Endodermal cell (in vitro differentiated cells): Measurements from ENCODE around the gene PFKL. TPM values are rescaled to one million over a fixed set of nuclear protein-coding genes. Genes with fewer than 3 reads are reported as not detected.

Source experiments
- DNase-seq: peaks from one replicate; pipeline ENCODE4 v3.0.0-alpha.2; 2017
- H3K27ac ChIP-seq: 2 replicates; pipeline ENCODE4 v1.5.1; 2013; ENCODE audit warnings: mild to moderate bottlenecking, low read depth, low read length, moderate library complexity
- H3K27me3 ChIP-seq: 2 replicates; pipeline ENCODE4 v1.6.1; 2013; ENCODE audit warnings: mild to moderate bottlenecking, low read length, moderate library complexity; ENCODE audit not compliant: insufficient read depth, control insufficient read depth, poor library complexity, severe bottlenecking
- H3K36me3 ChIP-seq: 2 replicates; pipeline ENCODE4 v1.7.0; 2013; ENCODE audit warnings: mild to moderate bottlenecking, low read length, moderate library complexity; ENCODE audit not compliant: control insufficient read depth, insufficient read depth
- H3K4me1 ChIP-seq: one replicate; pipeline ENCODE4 v1.7.0; 2013; ENCODE audit warnings: low read length; ENCODE audit not compliant: control insufficient read depth, insufficient read depth
- H3K4me3 ChIP-seq: 2 replicates; pipeline ENCODE4 v1.5.1; 2013; ENCODE audit warnings: mild to moderate bottlenecking, low read length, moderate library complexity
- H3K9ac ChIP-seq: 2 replicates; pipeline ENCODE4 v1.6.1; 2013; ENCODE audit warnings: mild to moderate bottlenecking, low read length, moderate library complexity; ENCODE audit not compliant: poor library complexity, severe bottlenecking; ENCODE audit errors: extremely low read depth
- H3K9me3 ChIP-seq: 2 replicates; pipeline ENCODE4 v1.6.1; 2013; ENCODE audit warnings: mild to moderate bottlenecking, low read length, moderate library complexity; ENCODE audit not compliant: control insufficient read depth
- H3K27ac Mint-ChIP-seq: 2 replicates; pipeline ENCODE4 v1.8.0; 2020; ENCODE audit warnings: mixed read lengths
- H3K27me3 Mint-ChIP-seq: 2 replicates; pipeline ENCODE4 v1.8.0; 2021; ENCODE audit warnings: mild to moderate bottlenecking, mixed read lengths; ENCODE audit not compliant: insufficient read depth
- H3K36me3 Mint-ChIP-seq: 2 replicates; pipeline ENCODE4 v1.8.0; 2020; ENCODE audit warnings: low read depth, mixed read lengths
- H3K4me1 Mint-ChIP-seq: 2 replicates; pipeline ENCODE4 v1.8.0; 2020; ENCODE audit warnings: mixed read lengths
- H3K4me3 Mint-ChIP-seq: 2 replicates; pipeline ENCODE4 v1.8.0; 2020; ENCODE audit warnings: mild to moderate bottlenecking, moderate library complexity, mixed read lengths
- H3K9me3 Mint-ChIP-seq: 2 replicates; pipeline ENCODE4 v1.8.0; 2020; ENCODE audit warnings: mild to moderate bottlenecking, mixed read lengths
- WGBS, 2 experiments: methylation state at CpG; one replicate each; pipeline versions ENCODE4 v1.1.5 to v1.1.7; 2013; ENCODE audit warnings: missing lambda C conversion rate in 2 of 2, mixed read lengths in 1 of 2; ENCODE audit not compliant: insufficient coverage in 1 of 2, insufficient read length in 1 of 2; 5-methylcytosine and 5-hydroxymethylcytosine counted together
- total RNA-seq, 2 donors: library from RNA; stranded (reverse); fragmentation: NEBNext Ultra II Directional in 1 of 2; extraction: Animal tissue kit (Norgen Biotek cat#: 25700) in 1 of 2; gene quantifications; 2 replicates in 1 of 2; 3 replicates in 1 of 2; pipeline ENCODE4 v1.2.1, GENCODE V29; 2021
- TF ChIP-seq, protein P1 (sequence below): fragments of 200-600 bp; sonication (generic); conservative IDR thresholded peaks from 2 replicates; pipeline ENCODE4 v1.5.0; 2021; ENCODE audit warnings: antibody characterized with exemption, mild to moderate bottlenecking

Gene PFKL
- total RNA-seq, 2 donors from 2014 or later, result 195 to 198 TPM

GRCh38 chr21:44304877-44305293, 5.0 kb downstream of the PFKL start:
- Histone ChIP-seq H3K27ac (no peak overlapping the region), H3K4me3 (no peak overlapping the region), H3K27me3 (no peaks in the 10 kb centered on the region), H3K9ac (no peak overlapping the region), H3K36me3 (peaks cover 37% of the 10 kb centered on the region), H3K4me1 (peaks cover 13% of the 10 kb centered on the region), H3K9me3 (no peaks in the 10 kb centered on the region)
- Mint-ChIP-seq H3K9me3 (no peaks in the 10 kb centered on the region), H3K27ac (peak overlapping the region; percentile 86), H3K27me3 (no peaks in the 10 kb centered on the region), H3K36me3 (peaks cover 15% of the 10 kb centered on the region), H3K4me1 (peaks cover 22% of the 10 kb centered on the region), H3K4me3 (no peak overlapping the region)
- 87 to 91% methylated on average over 4 to 8 of the region's 8 CpGs for WGBS, 2 experiments
- TF ChIP-seq, protein P1, sequence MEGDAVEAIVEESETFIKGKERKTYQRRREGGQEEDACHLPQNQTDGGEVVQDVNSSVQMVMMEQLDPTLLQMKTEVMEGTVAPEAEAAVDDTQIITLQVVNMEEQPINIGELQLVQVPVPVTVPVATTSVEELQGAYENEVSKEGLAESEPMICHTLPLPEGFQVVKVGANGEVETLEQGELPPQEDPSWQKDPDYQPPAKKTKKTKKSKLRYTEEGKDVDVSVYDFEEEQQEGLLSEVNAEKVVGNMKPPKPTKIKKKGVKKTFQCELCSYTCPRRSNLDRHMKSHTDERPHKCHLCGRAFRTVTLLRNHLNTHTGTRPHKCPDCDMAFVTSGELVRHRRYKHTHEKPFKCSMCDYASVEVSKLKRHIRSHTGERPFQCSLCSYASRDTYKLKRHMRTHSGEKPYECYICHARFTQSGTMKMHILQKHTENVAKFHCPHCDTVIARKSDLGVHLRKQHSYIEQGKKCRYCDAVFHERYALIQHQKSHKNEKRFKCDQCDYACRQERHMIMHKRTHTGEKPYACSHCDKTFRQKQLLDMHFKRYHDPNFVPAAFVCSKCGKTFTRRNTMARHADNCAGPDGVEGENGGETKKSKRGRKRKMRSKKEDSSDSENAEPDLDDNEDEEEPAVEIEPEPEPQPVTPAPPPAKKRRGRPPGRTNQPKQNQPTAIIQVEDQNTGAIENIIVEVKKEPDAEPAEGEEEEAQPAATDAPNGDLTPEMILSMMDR, result peak; percentile 75
- DNase-seq, result peak; percentile 83

- Mint-ChIP-seq H3K4me1 (peaks cover 21% of the 10 kb centered on the region), H3K4me3 (no peak overlapping the region), H3K27me3 (no peaks in the 10 kb centered on the region), H3K36me3 (peaks cover 15% of the 10 kb centered on the region), H3K27ac (no peak overlapping the region), H3K9me3 (no peaks in the 10 kb centered on the region)
- Histone ChIP-seq H3K4me1 (peaks cover 13% of the 10 kb centered on the region), H3K9me3 (no peaks in the 10 kb centered on the region), H3K36me3 (peaks cover 40% of the 10 kb centered on the region), H3K9ac (no peak overlapping the region), H3K27ac (no peak overlapping the region), H3K4me3 (no peak overlapping the region), H3K27me3 (no peaks in the 10 kb centered on the region)
- TF ChIP-seq, protein P1, result no peak
- no peak for DNase-seq
- WGBS, 2 experiments, result 88 to 93% methylated on average over 6 to 9 of the region's 9 CpGs
These were observed 5.8 kb downstream of the PFKL start for GRCh38 chr21:44305691-44306090.

GRCh38 chr21:44306936-44307704, 7.3 kb downstream of the PFKL start:
- WGBS, 2 experiments, result 92 to 98% methylated on average over 8 to 21 of the region's 21 CpGs
- Histone ChIP-seq H3K27ac (peak overlapping the region; percentile 44), H3K4me1 (peaks cover 10% of the 10 kb centered on the region), H3K4me3 (no peak overlapping the region), H3K9me3 (no peaks in the 10 kb centered on the region), H3K36me3 (peaks cover 53% of the 10 kb centered on the region), H3K9ac (no peak overlapping the region), H3K27me3 (no peaks in the 10 kb centered on the region)
- DNase-seq, result no peak
- peaks cover 24% of the 10 kb centered on the region for H3K36me3 Mint-ChIP-seq
- H3K27ac Mint-ChIP-seq, result peak overlapping the region; percentile 61
- no peak overlapping the region for H3K4me3 Mint-ChIP-seq
- peaks cover 17% of the 10 kb centered on the region for H3K4me1 Mint-ChIP-seq
- H3K9me3 Mint-ChIP-seq, result no peaks in the 10 kb centered on the region
- no peaks in the 10 kb centered on the region for H3K27me3 Mint-ChIP-seq
- TF ChIP-seq, protein P1, result no peak
